ENCODE measurements around the gene ZFP91.

- TF ChIP-seq CTCF (conservative IDR thresholded peaks at IDR 0.05; ENCODE audit: low read depth in 2 of 2): no peak
- no peak for TF ChIP-seq REST (IDR thresholded peaks at IDR 0.05; ENCODE audit: unreplicated experiment)
- TF ChIP-seq POLR2AphosphoS5 (IDR thresholded peaks at IDR 0.05; ENCODE audit: low read depth): no peak
- no peak for TF ChIP-seq EZH2phosphoT487 (IDR thresholded peaks at IDR 0.05; ENCODE audit: unreplicated experiment)
Observed at GRCh38 chr11:58641803-58642581, 63.1 kb downstream of the ZFP91 start.
